Measurements from ENCODE around the gene PGBD2.
A peak's percentile ranks its signal among the peaks of the same experiment; 100 is the strongest.

Gene PGBD2

GRCh38 chr1:248906009-248906752 lies at the start of gene PGBD2:
Gene PGBD2, plus strand, starts transcription at chr1:248906235. Its CDS starts 7,628 bp downstream, at chr1:248913863.
- TF ChIP-seq MYC (IDR thresholded peaks at IDR 0.05; ENCODE audit: low read depth, low read length) (no peak), POLR2A (IDR thresholded peaks at IDR 0.05; ENCODE audit: extremely low read depth, insufficient read length) (peak; percentile 53), MAX (IDR thresholded peaks at IDR 0.05; ENCODE audit: low read depth, low read length) (0 out of 2 replicates have a peak, but pooled peaks have one; percentile 15), CTCF (IDR thresholded peaks at IDR 0.05; ENCODE audit: low read depth, low read length) (peak; percentile 42)
- peak; percentile 93 for DNase-seq (ENCODE audit: low read depth)
- H3K4me3 ChIP-seq (ENCODE audit: low read depth, low read length) = peak within 1 kb of the TSS; percentile 79

GRCh38 chr1:248857201-248857600 lies 48.8 kb upstream of the PGBD2 start:
- peak overlapping the region; percentile 87 for H3K4me3 ChIP-seq (ENCODE audit: low read depth, low read length)
- TF ChIP-seq POLR2A (IDR thresholded peaks at IDR 0.05; ENCODE audit: extremely low read depth, insufficient read length) (no peak), CTCF (IDR thresholded peaks at IDR 0.05; ENCODE audit: low read depth, low read length) (no peak), MYC (IDR thresholded peaks at IDR 0.05; ENCODE audit: low read depth, low read length) (no peak), MAX (IDR thresholded peaks at IDR 0.05; ENCODE audit: low read depth, low read length) (no peak)
- DNase-seq (ENCODE audit: low read depth) = peak; percentile 53

- DNase-seq (ENCODE audit: low read depth) = no peak
- peak overlapping the region; percentile 87 for H3K4me3 ChIP-seq (ENCODE audit: low read depth, low read length)
- no peak for TF ChIP-seq POLR2A (IDR thresholded peaks at IDR 0.05; ENCODE audit: extremely low read depth, insufficient read length)
- no peak for TF ChIP-seq CTCF (IDR thresholded peaks at IDR 0.05; ENCODE audit: low read depth, low read length)
- TF ChIP-seq MYC (IDR thresholded peaks at IDR 0.05; ENCODE audit: low read depth, low read length) = no peak
- no peak for TF ChIP-seq MAX (IDR thresholded peaks at IDR 0.05; ENCODE audit: low read depth, low read length)
Measured at GRCh38 chr1:248857749-248858095, 48.3 kb upstream of the PGBD2 start.

GRCh38 chr1:248858096-248858890 lies 47.7 kb upstream of the PGBD2 start:
- TF ChIP-seq MAX (IDR thresholded peaks at IDR 0.05; ENCODE audit: low read depth, low read length) (peak; percentile 79), MYC (IDR thresholded peaks at IDR 0.05; ENCODE audit: low read depth, low read length) (peak; percentile 87), POLR2A (IDR thresholded peaks at IDR 0.05; ENCODE audit: extremely low read depth, insufficient read length) (peak; percentile 25), CTCF (IDR thresholded peaks at IDR 0.05; ENCODE audit: low read depth, low read length) (peak; percentile 54)
- DNase-seq (ENCODE audit: low read depth) = peak; percentile 87
- H3K4me3 ChIP-seq (ENCODE audit: low read depth, low read length) = peak overlapping the region; percentile 87

- peak within 1 kb of the TSS; percentile 87 for H3K4me3 ChIP-seq (ENCODE audit: low read depth, low read length)
- peak; percentile 77 for TF ChIP-seq MYC (IDR thresholded peaks at IDR 0.05; ENCODE audit: low read depth, low read length)
- peak; percentile 95 for TF ChIP-seq POLR2A (IDR thresholded peaks at IDR 0.05; ENCODE audit: extremely low read depth, insufficient read length)
- peak; percentile 65 for TF ChIP-seq MAX (IDR thresholded peaks at IDR 0.05; ENCODE audit: low read depth, low read length)
- no peak for TF ChIP-seq CTCF (IDR thresholded peaks at IDR 0.05; ENCODE audit: low read depth, low read length)
- DNase-seq (ENCODE audit: low read depth) = peak; percentile 98
Measured at GRCh38 chr1:248858891-248859889, 46.8 kb upstream of the PGBD2 start, which contains the start of gene ZNF692. Gene ZNF692, minus strand, starts transcription at chr1:248859085. Its CDS starts 776 bp downstream, at chr1:248858309.
